ENCODE results near the gene LCAT.

DNA sequence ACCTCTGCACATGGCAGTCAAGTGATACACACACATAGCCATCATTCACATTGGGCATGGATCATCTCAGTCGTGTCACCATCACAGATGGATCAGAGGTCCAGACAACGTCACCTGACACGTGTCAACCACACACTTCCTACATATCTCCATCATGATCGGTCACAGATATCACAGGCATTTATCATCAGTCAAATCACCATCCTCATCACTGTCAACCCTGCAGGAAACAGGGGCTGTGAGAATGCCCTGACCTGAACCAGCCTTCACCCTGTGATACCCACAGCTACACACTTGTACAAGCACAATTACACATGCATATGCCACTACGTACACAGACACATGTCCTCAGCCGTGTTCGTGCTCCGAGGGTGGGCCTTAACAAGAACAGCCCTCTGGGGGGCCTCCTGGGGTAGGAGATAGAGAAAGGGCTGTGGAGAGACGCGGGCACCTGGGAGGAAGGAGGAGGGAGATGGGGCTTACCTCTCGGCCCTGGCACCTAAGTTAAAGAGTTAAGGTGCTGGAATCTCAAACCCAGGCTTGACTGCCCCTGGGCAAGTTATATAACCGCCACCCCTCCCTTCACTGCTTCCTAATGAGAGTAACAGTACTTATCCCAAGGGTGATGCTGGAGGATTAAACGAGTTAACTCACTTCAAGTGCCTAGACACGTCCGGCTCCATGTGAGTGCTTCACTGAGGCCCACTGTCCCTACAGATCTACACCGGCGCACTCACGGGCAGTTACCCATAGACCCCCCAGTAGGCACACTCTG, 23.4 kb upstream of the LCAT start:
- TF ChIP-seq, protein P1, sequence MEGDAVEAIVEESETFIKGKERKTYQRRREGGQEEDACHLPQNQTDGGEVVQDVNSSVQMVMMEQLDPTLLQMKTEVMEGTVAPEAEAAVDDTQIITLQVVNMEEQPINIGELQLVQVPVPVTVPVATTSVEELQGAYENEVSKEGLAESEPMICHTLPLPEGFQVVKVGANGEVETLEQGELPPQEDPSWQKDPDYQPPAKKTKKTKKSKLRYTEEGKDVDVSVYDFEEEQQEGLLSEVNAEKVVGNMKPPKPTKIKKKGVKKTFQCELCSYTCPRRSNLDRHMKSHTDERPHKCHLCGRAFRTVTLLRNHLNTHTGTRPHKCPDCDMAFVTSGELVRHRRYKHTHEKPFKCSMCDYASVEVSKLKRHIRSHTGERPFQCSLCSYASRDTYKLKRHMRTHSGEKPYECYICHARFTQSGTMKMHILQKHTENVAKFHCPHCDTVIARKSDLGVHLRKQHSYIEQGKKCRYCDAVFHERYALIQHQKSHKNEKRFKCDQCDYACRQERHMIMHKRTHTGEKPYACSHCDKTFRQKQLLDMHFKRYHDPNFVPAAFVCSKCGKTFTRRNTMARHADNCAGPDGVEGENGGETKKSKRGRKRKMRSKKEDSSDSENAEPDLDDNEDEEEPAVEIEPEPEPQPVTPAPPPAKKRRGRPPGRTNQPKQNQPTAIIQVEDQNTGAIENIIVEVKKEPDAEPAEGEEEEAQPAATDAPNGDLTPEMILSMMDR (IDR thresholded peaks at IDR 0.05): no peak
- TF ChIP-seq, protein P2, sequence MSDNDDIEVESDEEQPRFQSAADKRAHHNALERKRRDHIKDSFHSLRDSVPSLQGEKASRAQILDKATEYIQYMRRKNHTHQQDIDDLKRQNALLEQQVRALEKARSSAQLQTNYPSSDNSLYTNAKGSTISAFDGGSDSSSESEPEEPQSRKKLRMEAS (IDR thresholded peaks at IDR 0.05; ENCODE audit: low read depth): no peak

All from SK-N-SH (cell line).